Measurements from ENCODE around the gene YJU2.
A peak's percentile ranks its signal among the peaks of the same experiment; 100 is the strongest.

The YJU2 gene

GRCh38 chr19:4298810-4299550 is 52.1 kb downstream of the YJU2 start:
- DNase-seq (ENCODE audit: low read depth in 2 of 2), result no peak

GRCh38 chr19:4300589-4300988 is 53.7 kb downstream of the YJU2 start:
- no peak for DNase-seq (ENCODE audit: low read depth in 2 of 2)

GRCh38 chr19:4301590-4302242 is 54.8 kb downstream of the YJU2 start:
- no peak for DNase-seq (ENCODE audit: low read depth in 2 of 2)

DNA sequence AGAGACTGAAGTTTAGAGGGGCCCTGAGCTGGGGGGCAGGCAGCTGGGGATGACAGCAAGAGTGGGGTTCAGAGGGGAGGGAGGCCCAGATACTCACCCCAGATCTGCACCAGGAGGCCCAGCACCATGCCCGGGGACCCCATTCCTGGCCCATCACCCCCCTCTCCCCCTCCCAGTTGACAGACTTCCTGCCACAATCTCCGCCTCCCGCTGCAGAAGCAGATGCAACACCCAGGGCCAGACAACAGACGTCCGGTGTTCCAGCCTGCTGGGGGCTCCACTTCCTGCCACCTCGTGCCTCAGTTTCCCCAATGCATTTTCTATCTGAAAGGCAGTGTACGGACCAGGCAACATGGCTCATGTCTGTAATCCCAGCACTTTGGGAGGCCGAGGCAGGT is 55.4 kb downstream of the YJU2 start, which contains the start of gene TMIGD2:
Gene TMIGD2 (minus strand): TSS at position 147 of the 398 bp plus-strand sequence. CDS start 4 bp downstream, at position 143.
- no peak for DNase-seq (ENCODE audit: low read depth in 2 of 2)

DNA sequence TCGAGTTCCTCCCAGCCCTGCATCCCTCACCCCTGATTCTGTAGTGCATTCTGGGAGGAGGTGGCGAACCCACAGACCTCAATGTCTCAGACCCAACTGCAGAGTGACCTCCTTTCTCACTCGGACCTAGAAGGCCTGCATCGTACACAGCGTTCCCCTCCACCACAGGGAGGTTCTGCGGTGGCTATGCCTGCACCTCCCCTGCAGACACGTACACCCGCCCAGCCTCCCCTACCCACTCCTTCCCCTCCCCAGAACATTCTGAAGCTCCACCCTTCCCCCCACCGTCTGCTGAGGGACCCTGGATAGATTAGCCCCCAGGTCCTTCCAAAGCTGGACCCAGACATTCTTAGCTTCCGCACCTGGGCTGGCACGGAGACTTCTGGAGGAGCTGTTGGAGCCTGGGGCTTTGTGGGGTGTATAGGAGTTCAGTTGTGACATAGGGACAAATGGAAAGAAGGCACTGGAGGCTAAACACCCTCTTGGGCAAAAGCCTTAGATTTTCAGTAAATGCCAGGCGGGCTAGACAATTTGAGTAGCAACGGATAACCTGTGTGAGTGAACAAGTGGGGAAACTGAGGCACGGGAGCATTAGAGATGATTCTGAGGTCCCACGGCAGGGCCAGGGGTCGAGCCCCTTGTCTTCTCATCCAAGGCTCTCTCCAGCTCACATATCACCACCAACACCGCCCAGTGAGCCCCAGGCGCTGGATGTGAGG is 57.1 kb downstream of the YJU2 start:
- no peak for DNase-seq (ENCODE audit: low read depth in 2 of 2)

DNA sequence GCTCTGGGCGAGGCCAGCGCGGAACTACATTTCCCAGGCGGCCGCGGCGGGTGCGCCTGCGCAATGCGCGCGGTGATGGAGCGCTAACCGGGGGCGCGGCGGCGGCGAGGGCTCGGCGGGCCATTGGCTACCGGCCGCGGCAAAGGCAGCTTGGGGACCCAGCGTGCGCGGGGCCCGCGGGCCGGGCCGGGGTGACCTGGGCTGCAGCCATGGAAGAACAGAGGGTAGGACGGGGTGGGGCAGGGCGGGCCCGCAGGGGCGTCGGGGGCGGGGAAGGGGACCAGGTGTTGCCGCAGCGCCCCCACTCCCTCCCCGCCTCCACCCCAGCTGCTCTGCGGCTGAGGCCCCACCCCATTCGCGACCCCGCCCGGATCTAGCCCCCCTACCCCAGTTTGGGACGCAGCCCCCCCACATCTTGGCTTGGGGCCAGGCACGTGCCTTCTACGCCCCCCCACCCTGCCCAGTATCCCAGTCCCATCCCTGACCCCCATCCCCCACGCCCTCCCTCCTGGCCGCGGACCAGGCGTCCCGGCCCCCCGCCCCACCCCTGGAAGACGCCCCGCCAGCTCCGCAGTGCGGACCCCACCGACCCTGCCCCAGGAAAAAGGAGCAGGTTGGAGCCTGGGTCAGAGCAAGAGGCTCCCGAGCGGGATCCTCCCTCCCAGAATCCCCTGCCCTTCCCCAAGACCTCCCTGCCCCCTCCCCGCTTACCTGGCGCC is 57.8 kb downstream of the YJU2 start, which contains the start of gene FSD1:
Gene FSD1 (plus strand): TSS at position 61 of the 719 bp plus-strand sequence. CDS start 149 bp downstream, at position 210.
- DNase-seq (ENCODE audit: low read depth in 2 of 2), result peak in 1 of 2 donors; percentile 56

GRCh38 chr19:4305257-4305612 is 58.4 kb downstream of the YJU2 start:
- DNase-seq (ENCODE audit: low read depth in 2 of 2), result no peak

GRCh38 chr19:4305659-4306058 is 58.8 kb downstream of the YJU2 start:
- no peak for DNase-seq (ENCODE audit: low read depth in 2 of 2)

- no peak for DNase-seq (ENCODE audit: low read depth in 2 of 2)
Observed at GRCh38 chr19:4310247-4311121, 63.6 kb downstream of the YJU2 start.

GRCh38 chr19:4313847-4314490 is 67.1 kb downstream of the YJU2 start:
- DNase-seq (ENCODE audit: low read depth in 2 of 2), result no peak

GRCh38 chr19:4316956-4317355 is 70.1 kb downstream of the YJU2 start:
- no peak for DNase-seq (ENCODE audit: low read depth in 2 of 2)

DNA sequence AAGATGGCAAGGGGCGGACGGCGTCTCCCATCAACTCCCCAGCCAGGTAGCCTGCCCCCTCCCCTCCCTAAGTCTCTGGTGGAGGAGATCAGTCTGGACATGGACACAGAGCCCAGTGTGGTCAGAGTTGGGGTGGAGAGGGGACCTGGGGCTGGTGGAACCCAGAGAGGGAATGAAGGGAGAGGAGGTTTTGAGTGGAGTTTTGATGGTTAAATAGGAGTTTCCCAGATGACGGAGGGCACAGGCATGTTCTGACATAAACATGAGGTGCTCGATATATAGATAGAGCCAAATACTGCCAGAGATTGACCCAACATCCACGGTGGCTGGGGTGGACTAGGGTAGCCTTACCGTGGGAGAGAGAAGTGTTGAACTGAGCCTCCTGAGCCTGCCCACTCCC is 71.6 kb downstream of the YJU2 start:
- no peak for DNase-seq (ENCODE audit: low read depth in 2 of 2)
